ENCODE data around the gene ITGAX. TPM values are rescaled to one million over a fixed set of nuclear protein-coding genes. Genes with fewer than 3 reads are reported as not detected.

The ITGAX gene
- total RNA-seq, 1 experiment from 2014 or later = not detected

- Histone ChIP-seq H3K9me3 (no peaks in the 10 kb centered on the region), H3K4me3 (ENCODE audit: low read depth, low read length) (no peak overlapping the region), H3K36me3 (ENCODE audit: control insufficient read depth, insufficient read depth, low read length) (no peaks in the 10 kb centered on the region), H3K4me1 (no peaks in the 10 kb centered on the region), H3K27me3 (replicated peaks; ENCODE audit: control insufficient read depth, insufficient read depth, low read length) (no peaks in the 10 kb centered on the region)
- Mint-ChIP-seq H3K27ac (ENCODE audit: unreplicated experiment) (no peak overlapping the region), H3K27me3 (ENCODE audit: insufficient read depth, unreplicated experiment) (peaks cover 3% of the 10 kb centered on the region), H3K9me3 (ENCODE audit: unreplicated experiment) (no peaks in the 10 kb centered on the region), H3K4me1 (ENCODE audit: low read depth, unreplicated experiment) (no peaks in the 10 kb centered on the region), H3K36me3 (ENCODE audit: insufficient read depth, unreplicated experiment) (peaks cover 5% of the 10 kb centered on the region), H3K4me3 (ENCODE audit: unreplicated experiment) (no peak overlapping the region)
- POLR2A ChIA-PET = no interaction called here
- CTCF ChIA-PET = no interaction called here
- intact Hi-C loops (cut with micrococcal nuclease; ENCODE audit: unreplicated experiment) = no loop called here
- no TSS peak for BruUV-seq (replicated peaks)
- no peak for DNase-seq
- no peak for TF ChIP-seq CTCF (IDR thresholded peaks at IDR 0.05; ENCODE audit: insufficient read depth in 1 of 2, low read depth in 1 of 2, low read length in 1 of 2, severe bottlenecking in 1 of 2, unreplicated experiment in 1 of 2)
Observed at GRCh38 chr16:31361201-31362110, 6.5 kb downstream of the ITGAX start.

GRCh38 chr16:31362476-31363405 lies 7.8 kb downstream of the ITGAX start:
- no TSS peak for BruUV-seq (replicated peaks)
- intact Hi-C loops (cut with micrococcal nuclease; ENCODE audit: unreplicated experiment) = no loop called here
- Histone ChIP-seq H3K4me1 (no peaks in the 10 kb centered on the region), H3K36me3 (ENCODE audit: control insufficient read depth, insufficient read depth, low read length) (no peaks in the 10 kb centered on the region), H3K4me3 (ENCODE audit: low read depth, low read length) (no peak overlapping the region), H3K9me3 (no peaks in the 10 kb centered on the region), H3K27me3 (replicated peaks; ENCODE audit: control insufficient read depth, insufficient read depth, low read length) (no peaks in the 10 kb centered on the region)
- H3K27ac Mint-ChIP-seq (ENCODE audit: unreplicated experiment) = no peak overlapping the region
- no peaks in the 10 kb centered on the region for H3K9me3 Mint-ChIP-seq (ENCODE audit: unreplicated experiment)
- no peaks in the 10 kb centered on the region for H3K4me1 Mint-ChIP-seq (ENCODE audit: low read depth, unreplicated experiment)
- peaks cover 3% of the 10 kb centered on the region for H3K27me3 Mint-ChIP-seq (ENCODE audit: insufficient read depth, unreplicated experiment)
- no peak for DNase-seq
- no peak overlapping the region for H3K4me3 Mint-ChIP-seq (ENCODE audit: unreplicated experiment)
- CTCF ChIA-PET = no interaction called here
- no peak for TF ChIP-seq CTCF (IDR thresholded peaks at IDR 0.05; ENCODE audit: insufficient read depth in 1 of 2, low read depth in 1 of 2, low read length in 1 of 2, severe bottlenecking in 1 of 2, unreplicated experiment in 1 of 2)
- no peaks in the 10 kb centered on the region for H3K36me3 Mint-ChIP-seq (ENCODE audit: insufficient read depth, unreplicated experiment)
- POLR2A ChIA-PET = no interaction called here

- no peak overlapping the region for H3K4me3 Mint-ChIP-seq (ENCODE audit: unreplicated experiment)
- POLR2A ChIA-PET = no interaction called here
Observed at GRCh38 chr16:31363721-31364120, 8.7 kb downstream of the ITGAX start.

More at GRCh38 chr16:31363721-31364120, 8.7 kb downstream of the ITGAX start:
- TF ChIP-seq CTCF (IDR thresholded peaks at IDR 0.05; ENCODE audit: insufficient read depth in 1 of 2, low read depth in 1 of 2, low read length in 1 of 2, severe bottlenecking in 1 of 2, unreplicated experiment in 1 of 2) = no peak
- Histone ChIP-seq H3K4me3 (ENCODE audit: low read depth, low read length) (no peak overlapping the region), H3K4me1 (no peaks in the 10 kb centered on the region), H3K27me3 (replicated peaks; ENCODE audit: control insufficient read depth, insufficient read depth, low read length) (no peaks in the 10 kb centered on the region), H3K36me3 (ENCODE audit: control insufficient read depth, insufficient read depth, low read length) (no peaks in the 10 kb centered on the region), H3K9me3 (no peaks in the 10 kb centered on the region)
- no peaks in the 10 kb centered on the region for H3K9me3 Mint-ChIP-seq (ENCODE audit: unreplicated experiment)
- DNase-seq = no peak
- peaks cover 3% of the 10 kb centered on the region for H3K27me3 Mint-ChIP-seq (ENCODE audit: insufficient read depth, unreplicated experiment)
- no peaks in the 10 kb centered on the region for H3K4me1 Mint-ChIP-seq (ENCODE audit: low read depth, unreplicated experiment)
- CTCF ChIA-PET = no interaction called here
- intact Hi-C loops (cut with micrococcal nuclease; ENCODE audit: unreplicated experiment) = no loop called here
- no peak overlapping the region for H3K27ac Mint-ChIP-seq (ENCODE audit: unreplicated experiment)
- no TSS peak for BruUV-seq (replicated peaks)
- H3K36me3 Mint-ChIP-seq (ENCODE audit: insufficient read depth, unreplicated experiment) = no peaks in the 10 kb centered on the region
